Activated CD4-positive, CD25-positive, alpha-beta regulatory T cell treated with anti-CD3 and anti-CD28 coated beads, Interleukin-2, amount 50 U/mL, for 24 hours (primary cell): ENCODE measurements around the gene RALGAPA2.

ENCODE experiments used
- ATAC-seq, 2 donors: fragments of 150-1000 bp; cut with Tn5 transposase; one replicate each; pipeline ENCODE4 v1.10.0; 2021; ENCODE audit warnings: mild to moderate bottlenecking in 1 of 2, moderate library complexity in 1 of 2

RALGAPA2 gene

DNA sequence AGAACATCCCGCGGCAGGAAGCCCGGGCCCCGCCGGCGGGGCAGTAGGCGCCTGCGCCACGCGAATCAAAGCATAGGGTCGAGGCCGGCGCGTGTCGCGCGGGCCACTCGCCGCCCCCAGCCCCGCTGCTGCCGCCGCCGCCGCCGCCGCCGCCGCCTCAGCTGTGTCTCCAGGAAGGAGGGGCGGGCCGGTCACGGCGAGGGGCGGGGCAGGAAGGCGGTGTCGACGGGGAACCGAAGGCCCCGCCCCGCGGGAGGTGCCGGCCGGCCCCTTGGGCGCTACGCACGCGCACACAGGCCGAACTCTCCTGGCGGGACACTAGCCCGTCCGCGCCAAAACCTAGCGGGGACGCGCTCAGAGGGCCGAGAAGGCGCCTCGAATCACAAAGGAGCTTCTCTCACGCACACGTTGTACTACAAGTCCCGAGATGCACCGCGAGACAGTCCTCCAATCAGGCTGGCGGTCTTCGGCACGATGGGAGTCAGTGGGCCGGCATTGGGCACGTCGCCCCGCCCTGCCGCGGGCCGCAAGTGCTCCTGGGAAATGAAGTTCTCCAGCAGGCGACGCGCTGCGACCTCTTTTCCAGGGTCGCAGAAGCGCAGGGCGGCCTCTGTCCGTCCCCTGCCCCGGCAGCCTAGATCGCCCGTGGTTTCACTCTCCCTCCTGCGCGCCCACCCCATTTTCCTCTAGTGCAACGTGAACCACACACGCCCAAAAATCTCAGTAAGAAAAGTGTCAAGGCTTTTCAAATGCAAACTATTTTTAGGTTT, at the start of gene RALGAPA2:
RALGAPA2 (minus strand) TSS at position 171 of the 770 bp plus-strand sequence; CDS start at position 7, 164 bp downstream.
- ATAC-seq: peak; percentile 97 to 98

DNA sequence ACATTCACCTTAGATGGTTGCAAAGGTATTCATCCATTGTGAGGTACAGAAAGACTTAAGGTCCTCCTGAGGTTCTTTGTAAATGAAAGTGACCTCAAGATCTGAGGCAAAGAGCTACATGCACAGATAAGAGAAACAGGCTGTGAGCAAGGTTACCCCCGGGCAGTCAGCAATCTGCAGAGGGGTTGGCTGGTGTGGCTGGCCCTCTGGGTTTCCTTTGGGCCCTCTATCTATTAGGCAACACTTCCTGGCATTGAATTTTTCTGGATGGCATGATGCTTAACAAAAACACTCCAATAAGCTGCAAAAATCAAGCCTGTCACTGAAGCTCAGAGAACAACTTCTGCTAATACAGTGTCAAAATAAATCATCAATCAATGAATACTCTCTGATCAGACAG, 48.9 kb upstream of the RALGAPA2 start:
- no peak for ATAC-seq

DNA sequence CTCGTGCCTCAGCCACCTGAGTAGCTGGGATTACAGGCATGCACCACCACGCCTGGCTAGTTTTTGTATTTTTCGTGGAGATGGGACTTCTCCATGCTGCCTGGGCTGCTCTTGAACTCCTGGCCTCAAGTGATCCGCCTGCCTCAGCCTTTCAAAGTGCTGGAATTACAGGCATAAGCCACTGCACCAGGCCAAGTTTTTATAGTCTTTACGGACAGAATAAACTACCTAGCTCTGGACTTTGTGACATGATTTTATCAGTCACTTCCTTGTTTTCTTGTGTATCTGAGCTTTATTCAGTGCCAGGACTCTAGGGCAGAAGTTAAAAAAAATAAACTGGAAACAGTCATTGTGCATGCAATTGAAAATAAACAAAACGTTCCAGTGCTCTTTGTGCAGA, 46.7 kb upstream of the RALGAPA2 start:
- no peak for ATAC-seq

DNA sequence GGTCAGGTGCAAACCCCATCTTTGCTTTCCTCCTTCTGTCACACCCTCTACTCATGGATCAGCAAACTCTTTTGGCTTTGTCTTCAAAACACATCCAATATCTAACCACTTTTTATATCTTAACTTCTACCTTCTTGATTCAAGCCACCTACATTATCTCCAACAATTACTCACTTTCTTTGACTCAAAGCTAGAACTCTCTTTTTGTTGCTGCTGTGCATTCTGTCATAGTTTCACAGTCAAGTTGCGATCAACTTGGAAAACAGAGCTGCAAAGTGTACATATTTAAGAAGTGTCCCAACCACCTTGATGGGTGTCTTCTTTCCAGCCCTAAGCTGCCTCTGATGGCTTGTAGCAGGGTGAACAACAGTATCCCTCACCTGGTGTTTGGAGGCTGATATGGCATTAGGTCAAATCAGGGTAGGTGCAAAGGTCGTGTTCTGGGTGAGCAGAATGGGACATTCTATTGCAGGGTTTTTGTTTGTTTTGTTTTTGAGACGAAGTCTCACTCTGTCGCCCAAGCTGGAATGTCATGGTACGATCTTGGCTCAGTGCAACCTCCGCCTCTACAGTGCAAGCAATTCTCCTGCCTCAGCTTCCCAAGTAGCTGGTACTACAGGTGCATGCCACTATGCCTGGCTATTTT, 43.4 kb upstream of the RALGAPA2 start:
- ATAC-seq: no peak

DNA sequence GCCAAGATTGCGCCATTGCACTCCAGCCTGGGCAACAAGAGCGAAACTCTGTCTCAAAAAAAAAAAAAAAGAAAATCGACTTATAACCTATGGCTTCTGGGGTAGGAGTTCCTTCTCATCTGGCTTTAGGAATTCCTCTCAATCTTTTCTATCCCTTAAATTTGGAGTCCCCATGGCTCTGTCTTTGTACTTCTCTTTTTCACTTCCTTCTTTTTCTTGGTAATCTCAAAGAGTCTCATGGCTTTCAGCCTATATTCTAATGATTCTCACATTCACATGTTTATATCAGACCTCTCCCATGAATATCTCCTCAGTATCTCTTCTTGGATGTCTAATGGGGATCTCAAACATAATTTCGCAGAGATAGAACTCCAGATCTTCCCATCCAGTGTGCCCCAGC, 42.8 kb upstream of the RALGAPA2 start:
- no peak for ATAC-seq

DNA sequence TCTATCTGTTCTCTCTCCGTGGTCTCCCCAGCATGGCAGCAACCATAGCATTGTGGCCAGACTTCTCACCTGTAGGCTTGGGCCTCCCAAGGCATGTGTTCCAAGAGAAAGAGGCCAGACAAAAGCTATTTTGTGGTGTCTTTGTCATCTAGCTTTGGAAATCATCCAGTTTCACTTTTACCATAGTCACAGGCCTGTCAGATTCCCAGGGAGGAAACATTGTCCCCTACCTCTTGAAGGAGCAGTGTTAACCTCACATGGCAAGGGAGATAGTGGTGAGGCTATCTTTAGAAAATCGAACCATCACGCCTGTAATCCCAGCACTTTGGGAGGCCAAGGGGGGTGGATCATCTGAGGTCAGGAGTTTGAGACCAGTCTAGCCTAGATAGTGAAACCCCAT, 42.3 kb upstream of the RALGAPA2 start:
- no peak for ATAC-seq

DNA sequence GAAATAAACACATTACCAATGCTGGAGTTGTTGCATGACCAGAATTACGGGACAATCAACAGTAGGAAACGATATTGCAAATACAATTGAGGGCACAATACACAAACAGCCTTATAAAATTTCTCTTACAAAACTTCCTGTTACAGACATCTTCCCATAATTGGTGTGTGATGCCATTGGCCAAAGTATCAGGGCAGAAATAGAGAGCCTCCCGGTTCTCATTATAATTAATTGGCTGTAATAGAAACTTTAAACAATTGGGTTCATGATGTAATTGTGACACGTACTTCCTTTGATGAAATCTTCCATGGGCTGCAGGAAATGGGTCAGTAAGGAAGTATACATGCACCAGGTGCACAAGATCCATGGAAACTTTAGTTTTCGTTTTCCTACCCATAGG, 40.3 kb upstream of the RALGAPA2 start:
- no peak for ATAC-seq

DNA sequence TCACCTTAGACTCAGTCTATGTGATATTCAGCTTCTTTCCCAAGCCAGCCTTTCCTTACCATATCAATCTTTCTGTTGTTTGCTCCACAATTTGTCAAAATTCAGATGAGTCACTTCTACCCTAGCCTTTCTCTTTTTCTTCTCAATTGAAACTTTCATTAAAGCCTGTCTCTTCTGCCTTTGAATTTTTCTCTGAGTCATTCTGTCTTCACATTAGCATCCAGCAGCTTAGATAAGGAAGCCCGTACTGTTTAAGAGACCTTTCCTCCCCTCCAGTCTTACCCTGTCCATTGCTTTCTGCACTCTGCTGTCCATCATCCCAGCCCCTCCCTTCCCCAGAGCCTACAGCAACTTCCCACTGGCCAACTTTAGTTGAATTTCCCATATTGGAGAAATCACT, 34.9 kb upstream of the RALGAPA2 start:
- ATAC-seq: no peak

DNA sequence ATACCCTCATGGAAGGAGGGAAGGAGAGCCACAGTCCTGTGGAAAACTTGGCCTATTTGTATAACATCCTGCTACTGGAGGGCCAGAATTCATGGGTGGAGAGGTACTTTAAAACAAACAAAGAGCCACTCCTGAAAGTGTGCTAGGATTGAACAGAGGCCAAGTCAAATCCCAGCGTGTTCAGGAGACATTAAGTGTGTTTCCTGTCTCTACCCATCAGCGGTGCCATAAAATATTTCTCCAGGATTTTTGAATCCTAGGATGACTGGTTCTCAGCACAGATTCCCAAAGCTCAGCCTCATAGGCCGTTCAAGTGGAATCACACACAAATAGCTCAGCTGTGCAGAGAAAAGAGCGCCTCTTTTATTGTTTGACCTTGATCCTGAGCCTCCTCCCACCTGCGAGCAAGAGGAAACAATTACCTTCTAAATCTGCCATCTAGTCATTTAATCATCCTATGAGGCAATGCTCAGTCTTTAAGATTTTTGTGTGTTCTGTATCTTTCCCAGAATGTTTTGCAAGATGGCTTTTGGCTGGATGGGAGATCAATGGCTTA, 31.8 kb upstream of the RALGAPA2 start:
- no peak for ATAC-seq

DNA sequence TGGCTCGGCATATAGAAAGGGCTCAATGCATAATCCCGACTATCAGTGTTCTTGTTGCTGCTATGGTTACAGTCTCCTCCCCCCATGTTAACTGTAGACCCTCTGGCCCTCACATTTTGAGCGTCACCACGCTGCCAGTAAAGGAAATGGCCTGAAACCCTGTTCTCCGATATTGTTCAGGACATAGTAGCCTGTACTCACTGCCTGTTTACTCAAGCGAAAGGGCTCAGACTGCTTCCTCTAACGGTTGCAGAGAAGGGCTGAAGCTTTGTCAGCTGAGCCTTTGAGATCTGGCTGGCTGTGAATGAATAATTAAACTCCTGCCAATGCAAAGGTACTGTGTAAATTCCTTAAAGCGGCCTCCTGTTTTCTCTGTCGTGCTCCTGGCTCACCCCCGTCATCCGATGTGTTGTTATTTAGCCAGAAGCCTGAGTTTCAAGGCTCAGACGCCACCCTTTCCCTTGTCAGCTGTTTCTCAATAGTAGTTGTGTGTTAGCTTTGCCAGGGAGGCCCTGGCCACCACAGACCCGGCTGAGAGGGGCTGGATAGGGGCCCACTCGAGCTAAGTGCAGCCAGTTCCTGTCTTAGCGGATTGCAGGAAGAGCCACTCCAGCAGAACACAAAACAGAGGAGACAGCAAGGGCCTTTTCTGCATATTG, 31.2 kb upstream of the RALGAPA2 start:
- no peak for ATAC-seq

DNA sequence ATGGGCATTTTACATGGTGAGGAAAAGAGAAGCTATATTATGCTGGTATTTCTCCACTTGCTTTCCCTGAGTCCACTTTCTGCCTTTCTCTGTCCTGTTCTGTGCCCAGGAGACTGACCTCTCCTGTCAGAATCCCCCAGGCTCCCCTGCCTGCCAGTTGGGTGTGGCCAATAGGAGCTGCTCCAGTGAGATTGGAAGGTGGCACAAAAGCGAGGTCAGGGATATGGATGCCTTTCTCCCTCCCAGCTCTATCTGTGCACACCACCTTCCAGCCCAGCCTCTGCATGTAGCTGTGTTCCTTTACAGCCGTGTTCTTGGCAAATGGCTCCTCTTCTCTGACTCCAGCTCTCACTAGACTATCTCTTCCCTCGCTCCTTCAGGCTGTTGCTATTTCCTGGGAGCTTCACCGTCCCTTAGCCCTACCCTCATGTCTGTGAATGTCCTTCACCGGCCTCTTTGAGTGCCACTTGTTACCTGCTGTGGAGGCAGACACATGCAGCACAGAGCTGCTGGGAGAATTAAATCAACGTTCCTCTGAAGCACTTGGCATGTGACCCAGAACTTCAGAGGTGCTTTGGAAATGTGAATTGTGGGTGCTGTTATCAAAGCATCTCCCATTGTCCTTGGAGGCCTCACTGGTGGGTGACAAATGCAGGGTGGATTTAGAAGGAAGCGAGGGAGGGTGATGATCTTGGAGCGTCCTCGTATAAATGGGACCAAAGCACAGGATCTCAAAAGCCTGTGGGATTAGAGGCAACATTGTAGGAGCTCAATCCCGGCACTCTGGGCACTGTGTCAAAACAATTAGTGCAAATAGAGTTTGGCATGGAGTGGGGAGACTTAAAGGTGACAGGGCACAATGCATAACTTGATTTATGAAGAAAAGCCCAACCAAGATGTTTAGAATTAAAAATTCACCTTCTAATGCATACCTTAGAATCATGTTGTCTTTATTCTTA, 28.9 kb upstream of the RALGAPA2 start:
- no peak for ATAC-seq

DNA sequence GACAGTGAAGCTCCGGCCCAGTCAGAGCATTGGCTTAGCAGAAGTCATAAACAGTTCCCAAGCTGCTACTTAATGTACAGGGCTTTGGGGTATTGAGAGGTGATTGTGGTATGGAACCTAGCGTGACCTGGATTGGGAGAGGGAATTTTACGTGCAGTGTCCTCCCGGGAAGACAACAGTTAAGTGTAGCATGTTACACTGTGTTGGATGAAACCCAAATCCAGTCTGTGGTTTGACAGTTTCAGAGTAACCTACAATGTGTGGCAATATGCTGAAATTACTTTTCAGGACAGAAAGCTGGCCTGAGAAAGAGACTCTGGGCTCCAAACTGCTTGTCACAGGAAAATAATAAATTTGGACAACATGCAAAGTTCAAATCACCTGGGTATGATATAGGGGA, 28.1 kb upstream of the RALGAPA2 start:
- ATAC-seq: no peak

DNA sequence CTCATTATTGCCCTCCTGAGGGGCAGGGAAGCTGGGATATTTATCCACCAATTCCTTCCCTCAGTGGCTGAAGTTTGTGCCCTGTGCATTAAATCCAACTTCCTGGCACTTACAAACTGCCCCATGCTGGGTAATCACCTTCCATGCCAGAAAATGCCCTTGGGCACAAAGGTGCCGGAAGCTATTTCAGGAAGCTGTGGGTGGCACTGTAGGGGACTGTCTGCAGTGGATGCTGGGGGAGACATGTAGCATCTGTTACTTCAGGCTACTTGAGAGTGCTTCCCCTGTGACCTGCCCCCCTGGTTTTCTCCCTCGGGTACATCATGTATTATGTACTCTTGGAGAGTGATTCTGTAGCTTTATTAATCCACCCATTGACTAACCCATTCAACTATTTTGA, 24.7 kb upstream of the RALGAPA2 start:
- ATAC-seq: no peak

DNA sequence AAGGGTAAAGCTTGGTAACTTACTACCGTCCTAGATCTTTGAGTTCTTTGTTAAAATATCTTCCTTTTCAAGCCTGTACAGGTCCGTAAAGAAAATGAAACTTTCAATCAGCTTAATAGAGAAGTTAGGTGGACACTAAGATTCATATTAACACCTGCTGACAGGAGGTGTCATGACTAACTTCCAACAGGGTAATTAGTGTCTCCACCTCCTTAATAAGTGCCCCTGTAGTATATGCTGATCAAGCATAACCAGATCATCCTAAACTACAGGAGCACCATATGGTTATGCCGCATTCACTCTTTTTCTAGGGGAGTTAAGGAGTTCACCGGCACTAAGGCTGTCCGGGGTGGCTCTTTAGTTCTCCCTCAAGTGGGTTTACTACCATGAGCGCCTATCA, 23.9 kb upstream of the RALGAPA2 start:
- no peak for ATAC-seq

DNA sequence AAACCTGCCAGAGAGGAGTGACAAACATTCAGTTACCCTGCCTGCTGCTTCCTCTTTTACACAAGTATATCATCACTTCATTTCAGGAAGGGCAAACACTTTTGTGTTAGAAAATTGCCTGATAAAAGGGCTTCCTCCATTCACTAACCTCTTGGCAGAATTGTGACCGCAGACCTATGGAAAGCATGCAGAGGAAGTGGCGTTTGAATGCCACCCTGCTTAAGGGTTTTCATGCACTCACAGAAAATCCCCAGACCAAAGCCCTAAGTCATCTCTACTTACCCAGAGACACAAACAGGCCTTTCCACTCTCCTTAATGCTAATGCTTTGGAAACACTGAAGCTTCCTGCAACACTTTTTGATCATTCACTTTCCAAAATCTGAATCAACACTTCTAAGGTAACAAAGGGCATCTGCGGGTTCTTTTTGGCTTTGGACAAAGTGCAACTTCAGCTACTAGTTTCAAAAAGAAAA, 22.1 kb upstream of the RALGAPA2 start:
- ATAC-seq: peak; percentile 17 to 55

DNA sequence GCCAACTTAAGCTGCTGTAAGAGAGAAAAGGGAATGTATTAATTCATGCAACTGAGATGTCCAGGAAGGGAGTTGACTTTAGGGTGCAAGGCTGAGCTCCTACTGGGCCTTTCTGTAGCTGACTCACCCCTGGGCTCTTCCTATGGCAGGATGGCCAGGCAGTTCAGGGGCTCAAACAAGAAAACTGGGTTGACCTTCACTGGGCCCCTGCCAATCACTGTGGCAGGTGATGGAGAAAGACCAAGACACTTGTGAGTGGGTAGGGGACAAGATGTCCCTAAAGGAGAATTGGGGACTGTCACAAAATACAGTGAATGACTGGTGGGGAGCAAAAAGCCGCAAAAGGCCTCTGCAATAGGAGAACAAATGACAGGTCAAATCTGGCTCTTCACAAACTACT, 21.5 kb upstream of the RALGAPA2 start:
- no peak for ATAC-seq

DNA sequence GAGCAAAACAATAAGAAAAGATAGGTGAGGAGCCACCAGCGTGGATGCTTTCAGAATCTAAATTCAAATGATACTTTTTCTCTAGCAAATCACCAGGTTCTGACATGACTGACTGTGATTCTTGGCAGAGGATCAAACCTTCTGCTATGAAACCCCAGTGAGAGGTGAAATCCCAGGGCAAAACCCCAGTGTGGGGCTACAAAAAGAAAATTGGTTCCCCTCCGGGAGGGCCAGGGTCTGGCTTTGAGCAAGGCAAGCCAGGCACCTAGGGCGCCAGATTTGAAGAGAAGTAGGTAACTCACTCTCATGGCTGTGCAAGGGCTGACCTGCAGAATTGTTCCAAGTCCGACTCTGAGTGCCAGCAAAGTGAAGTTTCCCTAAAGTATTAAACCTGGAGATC, 20.2 kb upstream of the RALGAPA2 start:
- ATAC-seq: no peak

DNA sequence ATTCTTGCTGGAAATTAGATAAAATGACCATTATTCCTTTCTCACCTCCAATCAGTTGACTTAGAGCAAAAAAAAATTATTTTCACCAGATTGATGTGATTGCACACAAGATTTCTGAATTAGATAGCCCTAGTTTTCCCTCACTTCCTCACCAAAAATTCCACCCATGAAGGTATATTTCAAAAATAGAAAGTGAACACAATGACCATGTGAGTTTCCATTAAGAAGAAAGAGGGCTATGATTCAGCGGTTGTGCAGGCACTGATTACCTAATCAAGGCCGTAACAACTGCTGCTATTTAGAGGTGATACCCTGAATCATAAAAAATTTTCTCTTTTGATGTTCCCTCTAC, 19.5 kb upstream of the RALGAPA2 start:
- no peak for ATAC-seq

DNA sequence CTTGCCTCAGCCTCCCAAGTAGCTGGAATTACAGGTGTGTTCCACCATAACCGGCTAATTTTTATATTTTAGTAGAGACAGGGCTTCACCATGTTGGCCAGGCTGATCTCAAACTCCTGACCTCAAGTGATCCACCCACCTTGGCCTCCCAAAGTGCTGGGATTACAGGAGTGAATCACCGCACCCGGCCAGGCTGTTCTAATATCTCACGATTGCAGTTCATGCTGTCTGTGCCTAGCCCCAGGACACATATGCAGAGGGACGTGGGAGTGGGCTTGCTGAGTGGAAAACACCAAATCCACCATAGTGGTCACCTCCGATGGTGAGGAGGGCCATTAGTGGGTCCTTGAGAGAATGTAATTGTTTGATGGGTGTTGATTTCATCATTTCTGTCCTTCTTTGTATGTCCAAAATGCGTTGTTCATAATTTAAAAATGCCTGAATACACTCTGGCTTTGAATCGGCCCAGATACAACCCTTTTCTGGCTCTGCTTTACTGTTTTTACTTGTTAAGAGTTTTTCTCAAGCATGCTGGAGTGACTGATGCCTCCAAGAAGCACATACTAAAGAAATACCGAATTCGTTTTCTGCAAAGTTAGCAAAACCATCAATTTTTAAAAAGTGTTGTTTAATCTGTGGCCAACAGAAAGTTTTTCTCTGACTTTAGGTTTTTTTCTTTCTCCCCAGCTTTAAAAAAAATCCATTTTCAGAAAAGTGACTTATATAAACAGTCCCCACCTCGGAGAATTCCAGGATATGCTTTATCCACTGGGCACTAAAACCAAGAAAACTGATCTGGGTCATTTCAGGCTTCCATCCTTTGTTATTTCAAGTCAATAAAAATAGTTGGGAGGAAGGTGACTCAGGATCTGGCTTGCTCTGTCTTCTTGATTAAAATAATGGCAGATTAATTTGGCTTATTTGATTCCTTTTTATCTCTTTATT, 18.8 kb upstream of the RALGAPA2 start:
- no peak for ATAC-seq

DNA sequence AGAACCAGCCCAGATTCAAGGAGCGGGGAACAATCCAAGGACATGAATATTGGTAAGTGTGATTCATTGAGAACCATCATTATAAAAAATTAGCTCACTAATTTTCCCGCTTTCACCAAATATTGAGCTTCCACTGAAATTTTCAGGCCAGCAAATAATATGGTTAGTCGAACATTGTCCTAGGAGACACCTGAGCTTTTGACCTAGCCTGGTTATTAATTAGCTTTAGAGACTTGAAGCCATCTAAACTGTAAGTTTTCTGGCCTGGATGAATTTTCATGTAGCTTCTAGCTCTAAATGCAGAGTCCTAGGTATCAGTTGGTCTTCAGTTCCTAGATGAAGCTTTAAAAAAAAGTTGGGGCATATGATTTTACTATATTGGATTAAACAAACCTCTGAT, 17.1 kb upstream of the RALGAPA2 start:
- no peak for ATAC-seq

DNA sequence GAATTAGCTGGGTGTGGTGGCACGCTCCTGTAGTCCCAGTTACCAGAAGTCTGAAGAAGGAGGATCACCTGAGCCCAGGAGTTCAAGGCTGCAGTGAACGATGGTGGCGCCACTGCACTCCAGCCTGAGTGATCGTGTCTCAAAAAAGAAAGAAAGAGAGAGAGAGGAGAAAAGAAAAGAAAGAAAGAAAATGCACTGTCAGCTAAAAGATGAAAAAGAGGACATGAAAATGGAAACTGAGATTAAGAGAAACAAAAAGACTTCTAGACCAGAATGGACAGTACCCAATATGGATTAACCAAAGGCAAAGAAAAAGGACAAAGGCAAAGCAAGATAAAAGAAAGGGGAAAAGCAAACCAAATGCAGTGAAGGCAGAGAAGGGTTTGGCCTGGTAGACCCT, 9.0 kb upstream of the RALGAPA2 start:
- no peak for ATAC-seq
